H9 (cell line): ENCODE data around the gene AGK. TPM values are rescaled to one million over a fixed set of nuclear protein-coding genes. Genes with fewer than 3 reads are reported as not detected.

Source experiments
- DNase-seq: peaks from one replicate; pipeline ENCODE4 v3.0.0-alpha.2; 2017
- H2AFZ ChIP-seq: one replicate; pipeline ENCODE4 v1.6.1; 2013; ENCODE audit warnings: mild to moderate bottlenecking, low read length, control low read depth, moderate library complexity
- H2AK5ac ChIP-seq: 2 replicates; pipeline ENCODE4 v1.6.1; 2013; ENCODE audit warnings: low read length, control low read depth, mixed read lengths; ENCODE audit not compliant: insufficient read length
- H2BK120ac ChIP-seq: one replicate; pipeline ENCODE4 v1.6.1; 2013; ENCODE audit warnings: low read depth, mild to moderate bottlenecking, low read length, control low read depth, inconsistent platforms; ENCODE audit not compliant: poor library complexity, severe bottlenecking
- H2BK12ac ChIP-seq: 2 replicates; pipeline ENCODE4 v1.6.1; 2013; ENCODE audit warnings: low read length, control low read depth, mixed read lengths, low read depth; ENCODE audit not compliant: insufficient read length
- H2BK15ac ChIP-seq: 2 replicates; pipeline ENCODE4 v1.6.1; 2013; ENCODE audit warnings: low read depth, low read length, control low read depth
- H2BK20ac ChIP-seq: one replicate; pipeline ENCODE4 v1.6.1; 2013; ENCODE audit warnings: low read depth, mild to moderate bottlenecking, low read length, control low read depth, inconsistent platforms; ENCODE audit not compliant: poor library complexity, severe bottlenecking
- H2BK5ac ChIP-seq: 2 replicates; pipeline ENCODE4 v1.6.1; 2013; ENCODE audit warnings: low read length, control low read depth, mixed read lengths; ENCODE audit not compliant: insufficient read length
- H3K14ac ChIP-seq: 2 replicates; pipeline ENCODE4 v1.6.1; 2013; ENCODE audit warnings: low read length, control low read depth; ENCODE audit not compliant: insufficient read depth
- H3K18ac ChIP-seq: 2 replicates; pipeline ENCODE4 v1.6.1; 2013; ENCODE audit warnings: low read depth, mild to moderate bottlenecking, mixed read lengths, low read length, control low read depth; ENCODE audit not compliant: insufficient read length
- H3K23ac ChIP-seq: 2 replicates; pipeline ENCODE4 v1.6.1; 2013; ENCODE audit warnings: low read length, control low read depth, mixed read lengths, low read depth; ENCODE audit not compliant: insufficient read length
- H3K23me2 ChIP-seq: 2 replicates; pipeline ENCODE4 v1.6.1; 2013; ENCODE audit warnings: low read depth, mild to moderate bottlenecking, mixed read lengths, low read length, control low read depth; ENCODE audit not compliant: insufficient read length, poor library complexity, severe bottlenecking
- H3K27ac ChIP-seq: 2 replicates; pipeline ENCODE4 v1.5.1; 2013; ENCODE audit warnings: low read length, control low read depth, mixed read lengths, low read depth; ENCODE audit not compliant: insufficient read length
- H3K27me3 ChIP-seq: 2 replicates; pipeline ENCODE4 v1.6.1; 2013; ENCODE audit warnings: low read length, control low read depth, inconsistent platforms; ENCODE audit not compliant: insufficient read depth
- H3K4ac ChIP-seq: 2 replicates; pipeline ENCODE4 v1.6.1; 2013; ENCODE audit warnings: low read depth, mild to moderate bottlenecking, control low read depth, inconsistent platforms, low read length, moderate library complexity
- H3K4me1 ChIP-seq: 2 replicates; pipeline ENCODE4 v1.6.1; 2013; ENCODE audit warnings: low read length, control low read depth, inconsistent platforms; ENCODE audit not compliant: insufficient read depth
- H3K4me2 ChIP-seq: 2 replicates; pipeline ENCODE4 v1.6.1; 2013; ENCODE audit warnings: low read length, control low read depth, mixed read lengths; ENCODE audit not compliant: insufficient read length, insufficient read depth
- H3K56ac ChIP-seq: 2 replicates; pipeline ENCODE4 v1.6.1; 2013; ENCODE audit warnings: low read depth, mild to moderate bottlenecking, mixed read lengths, low read length, control low read depth; ENCODE audit not compliant: insufficient read length
- H3K79me1 ChIP-seq: 2 replicates; pipeline ENCODE4 v1.6.1; 2013; ENCODE audit warnings: low read depth, mild to moderate bottlenecking, moderate library complexity, low read length, control low read depth, inconsistent platforms; ENCODE audit not compliant: insufficient read depth, poor library complexity, severe bottlenecking
- H3K79me2 ChIP-seq: 2 replicates; pipeline ENCODE4 v1.6.1; 2013; ENCODE audit warnings: low read length, control low read depth, inconsistent platforms; ENCODE audit not compliant: insufficient read depth
- H3K9ac ChIP-seq: 2 replicates; pipeline ENCODE4 v1.6.1; 2013; ENCODE audit warnings: low read length, control low read depth, mixed read lengths; ENCODE audit not compliant: insufficient read length; ENCODE audit errors: extremely low read depth
- H3K9me3 ChIP-seq: one replicate; pipeline ENCODE4 v1.6.1; 2013; ENCODE audit warnings: low read depth, low read length, inconsistent platforms; ENCODE audit not compliant: control insufficient read depth
- H3T11ph ChIP-seq: one replicate; pipeline ENCODE4 v1.6.1; 2013; ENCODE audit warnings: mild to moderate bottlenecking, low read length, control low read depth, inconsistent platforms
- H4K20me1 ChIP-seq: one replicate; pipeline ENCODE4 v1.6.1; 2013; ENCODE audit not compliant: control insufficient read depth, insufficient read length, insufficient read depth
- H4K5ac ChIP-seq: 2 replicates; pipeline ENCODE4 v1.6.1; 2013; ENCODE audit warnings: low read depth, mild to moderate bottlenecking, mixed read lengths, low read length, control low read depth; ENCODE audit not compliant: insufficient read length
- H4K8ac ChIP-seq: replicated peaks from 2 replicates; pipeline ENCODE4 v1.6.1; 2013; ENCODE audit warnings: low read length, control low read depth, mixed read lengths, low read depth; ENCODE audit not compliant: insufficient read length
- H4K91ac ChIP-seq: 2 replicates; pipeline ENCODE4 v1.6.1; 2013; ENCODE audit warnings: low read depth, mild to moderate bottlenecking, moderate library complexity, mixed read lengths, low read length, control low read depth; ENCODE audit not compliant: insufficient read length
- H3K27ac Mint-ChIP-seq, 3 experiments: 2 replicates in 2 of 3; 3 replicates in 1 of 3; pipeline ENCODE4 v1.8.0; 2020 to 2021; ENCODE audit warnings: mixed read lengths in 3 of 3, mild to moderate bottlenecking in 1 of 3, moderate library complexity in 1 of 3
- H3K27me3 Mint-ChIP-seq: 2 replicates; pipeline ENCODE4 v1.8.0; 2021; ENCODE audit warnings: low read depth, mild to moderate bottlenecking, moderate library complexity, mixed read lengths
- H3K36me3 Mint-ChIP-seq, 3 experiments: 2 replicates in 2 of 3; 3 replicates in 1 of 3; pipeline ENCODE4 v1.8.0; 2020 to 2021; ENCODE audit warnings: low read depth in 3 of 3, mixed read lengths in 3 of 3; ENCODE audit not compliant: insufficient read depth in 1 of 3
- H3K4me1 Mint-ChIP-seq, 2 experiments: 2 replicates each; pipeline ENCODE4 v1.8.0; 2020; ENCODE audit warnings: mixed read lengths in 2 of 2
- H3K4me3 Mint-ChIP-seq, 2 experiments: 2 replicates in 1 of 2; 3 replicates in 1 of 2; pipeline ENCODE4 v1.8.0; 2020 to 2021; ENCODE audit warnings: mild to moderate bottlenecking in 2 of 2, mixed read lengths in 2 of 2, moderate library complexity in 1 of 2
- H3K9me3 Mint-ChIP-seq, 2 experiments: 2 replicates in 1 of 2; 3 replicates in 1 of 2; pipeline ENCODE4 v1.8.0; 2020; ENCODE audit warnings: mild to moderate bottlenecking in 2 of 2, mixed read lengths in 2 of 2, moderate library complexity in 1 of 2
- CTCF ChIP-seq: fragments of 200-600 bp; sonication (generic); conservative IDR thresholded peaks from 3 replicates; pipeline ENCODE4 v1.8.0; 2021; ENCODE audit warnings: antibody characterized with exemption, mild to moderate bottlenecking
- WGBS: extraction: QIAGEN DNeasy Blood & Tissue Kit; methylation state at CpG from one replicate; pipeline ENCODE4 v1.1.7; 2013; ENCODE audit warnings: missing lambda C conversion rate, low lambda C conversion rate, mixed read lengths; ENCODE audit not compliant: insufficient read length; ENCODE audit errors: extremely low coverage; 5-methylcytosine and 5-hydroxymethylcytosine counted together
- total RNA-seq: library from RNA; stranded (reverse); gene quantifications from 2 replicates; pipeline ENCODE4 v1.2.1, GENCODE V29; 2021

AGK gene
- total RNA-seq, 1 experiment from 2014 or later = 35.1 TPM

GRCh38 chr7:141501451-141501850, 49.8 kb upstream of the AGK start:
- H3K4me1 ChIP-seq = peaks cover 6% of the 10 kb centered on the region; the same call in 1 of the 2 replicates
- H3K9me3 Mint-ChIP-seq = no peaks in the 10 kb centered on the region
- no CpG with 5 or more reads among the region's 2 CpGs for WGBS

More at GRCh38 chr7:141501451-141501850, 49.8 kb upstream of the AGK start:
- Histone ChIP-seq H4K8ac (no peak overlapping the region), H2BK120ac (no peak overlapping the region), H3K9ac (no peak overlapping the region), H3K79me2 (no peaks in the 10 kb centered on the region), H3T11ph (no peak overlapping the region), H3K27ac (no peak overlapping the region), H3K18ac (no peak overlapping the region), H3K79me1 (no peaks in the 10 kb centered on the region), H3K14ac (no peak overlapping the region), H4K91ac (no peak overlapping the region), H2BK15ac (no peak overlapping the region), H2BK5ac (no peak overlapping the region), H3K27me3 (no peaks in the 10 kb centered on the region), H4K20me1 (no peaks in the 10 kb centered on the region), H3K4ac (no peak overlapping the region), H2BK12ac (no peak overlapping the region), H3K23ac (no peak overlapping the region), H2AFZ (no peak overlapping the region), H4K5ac (no peak overlapping the region), H2BK20ac (no peak overlapping the region), H2AK5ac (no peak overlapping the region), H3K9me3 (no peaks in the 10 kb centered on the region), H3K23me2 (no peaks in the 10 kb centered on the region), H3K4me2 (no peak overlapping the region), H3K56ac (no peak overlapping the region)
- H3K4me3 Mint-ChIP-seq = no peak overlapping the region
- no peaks in the 10 kb centered on the region; a peak in 1 of 7 replicates for H3K36me3 Mint-ChIP-seq
- DNase-seq = no peak
- peaks cover 6% of the 10 kb centered on the region for H3K27me3 Mint-ChIP-seq
- peaks cover 5 to 10% of the 10 kb centered on the region in 2 experiments; a peak in 3 of 4 replicates for H3K4me1 Mint-ChIP-seq
- no peak for TF ChIP-seq CTCF
- H3K27ac Mint-ChIP-seq = no peak overlapping the region
